BLaER1 (cell line): ENCODE results near the gene DLG2.

Experiments used
- H3K27ac ChIP-seq: shearing (Covaris generic); formaldehyde crosslinking; 2 replicates; pipeline ENCODE4 v1.8.1; 2022
- H3K27me3 ChIP-seq: shearing (Covaris generic); formaldehyde crosslinking; 2 replicates; pipeline ENCODE4 v1.8.1; 2022
- H3K36me3 ChIP-seq: shearing (Covaris generic); formaldehyde crosslinking; 2 replicates; pipeline ENCODE4 v1.8.1; 2022
- H3K4me1 ChIP-seq: shearing (Covaris generic); formaldehyde crosslinking; 2 replicates; pipeline ENCODE4 v1.8.1; 2022
- H3K4me2 ChIP-seq: shearing (Covaris generic); formaldehyde crosslinking; 2 replicates; pipeline ENCODE4 v1.8.1; 2022
- H3K4me3 ChIP-seq: shearing (Covaris generic); formaldehyde crosslinking; 2 replicates; pipeline ENCODE4 v1.8.1; 2022
- H3K9ac ChIP-seq: shearing (Covaris generic); formaldehyde crosslinking; 2 replicates; pipeline ENCODE4 v1.8.1; 2022
- H3K9me3 ChIP-seq: shearing (Covaris generic); formaldehyde crosslinking; 2 replicates; pipeline ENCODE4 v1.8.1; 2022
- H4K20me1 ChIP-seq: shearing (Covaris generic); formaldehyde crosslinking; 2 replicates; pipeline ENCODE4 v1.8.1; 2022
- Cebpa-rat ChIP-seq: shearing (Covaris generic); IDR thresholded peaks from 2 replicates; pipeline ENCODE4 v1.8.1; 2022

Gene DLG2

GRCh38 chr11:85569525-85569924 is 57.6 kb downstream of the DLG2 start:
- Histone ChIP-seq H3K9ac (no peak overlapping the region), H3K4me2 (no peak overlapping the region), H3K27ac (no peak overlapping the region), H3K27me3 (no peaks in the 10 kb centered on the region), H3K4me3 (no peak overlapping the region), H4K20me1 (no peaks in the 10 kb centered on the region), H3K4me1 (no peaks in the 10 kb centered on the region), H3K9me3 (no peaks in the 10 kb centered on the region), H3K36me3 (no peaks in the 10 kb centered on the region)
- no peak for TF ChIP-seq Cebpa-rat

GRCh38 chr11:85558411-85558810 is 68.7 kb downstream of the DLG2 start:
- Histone ChIP-seq H4K20me1 (no peaks in the 10 kb centered on the region), H3K27ac (no peak overlapping the region), H3K27me3 (no peaks in the 10 kb centered on the region), H3K9ac (no peak overlapping the region), H3K4me2 (no peak overlapping the region), H3K4me3 (no peak overlapping the region), H3K36me3 (no peaks in the 10 kb centered on the region), H3K4me1 (no peaks in the 10 kb centered on the region), H3K9me3 (peaks cover 5% of the 10 kb centered on the region; the same call in 1 of the 2 replicates)
- no peak for TF ChIP-seq Cebpa-rat

- Histone ChIP-seq H3K9me3 (no peaks in the 10 kb centered on the region), H3K4me1 (no peaks in the 10 kb centered on the region), H3K4me3 (no peak overlapping the region), H3K9ac (no peak overlapping the region), H3K27ac (no peak overlapping the region), H4K20me1 (no peaks in the 10 kb centered on the region), H3K36me3 (no peaks in the 10 kb centered on the region), H3K27me3 (no peaks in the 10 kb centered on the region), H3K4me2 (no peak overlapping the region)
- TF ChIP-seq Cebpa-rat: no peak
Observed at GRCh38 chr11:85551881-85552280, 75.3 kb downstream of the DLG2 start.

- H3K4me3 ChIP-seq: no peak overlapping the region
- peaks cover 7% of the 10 kb centered on the region for H3K9me3 ChIP-seq
- no peaks in the 10 kb centered on the region for H4K20me1 ChIP-seq
- no peak overlapping the region for H3K9ac ChIP-seq
- no peaks in the 10 kb centered on the region for H3K4me1 ChIP-seq
- TF ChIP-seq Cebpa-rat: no peak
- H3K4me2 ChIP-seq: no peak overlapping the region
- no peaks in the 10 kb centered on the region for H3K27me3 ChIP-seq
- H3K27ac ChIP-seq: no peak overlapping the region
- H3K36me3 ChIP-seq: peaks cover under 1% of the 10 kb centered on the region; the same call in 1 of the 2 replicates
Observed at GRCh38 chr11:85541683-85542082, 85.5 kb downstream of the DLG2 start.

- no peak overlapping the region for H3K4me2 ChIP-seq
- peaks cover 16% of the 10 kb centered on the region for H3K9me3 ChIP-seq
- TF ChIP-seq Cebpa-rat: no peak
- H3K4me1 ChIP-seq: no peaks in the 10 kb centered on the region
- H3K27ac ChIP-seq: no peak overlapping the region
- no peak overlapping the region for H3K9ac ChIP-seq
- H3K4me3 ChIP-seq: no peak overlapping the region
- no peaks in the 10 kb centered on the region for H4K20me1 ChIP-seq
- H3K27me3 ChIP-seq: no peaks in the 10 kb centered on the region
- peaks cover 5% of the 10 kb centered on the region; the same call in 1 of the 2 replicates for H3K36me3 ChIP-seq
Observed at GRCh38 chr11:85540635-85541205, 86.4 kb downstream of the DLG2 start.

- Histone ChIP-seq H3K4me1 (no peaks in the 10 kb centered on the region), H4K20me1 (no peaks in the 10 kb centered on the region), H3K27ac (no peak overlapping the region), H3K9me3 (peaks cover 17% of the 10 kb centered on the region), H3K36me3 (peaks cover 5% of the 10 kb centered on the region; the same call in 1 of the 2 replicates), H3K27me3 (no peaks in the 10 kb centered on the region), H3K4me3 (no peak overlapping the region), H3K4me2 (no peak overlapping the region), H3K9ac (no peak overlapping the region)
- TF ChIP-seq Cebpa-rat: no peak
Observed at GRCh38 chr11:85540181-85540580, 87.0 kb downstream of the DLG2 start.

GRCh38 chr11:85539740-85540139 is 87.4 kb downstream of the DLG2 start:
- Histone ChIP-seq H3K4me1 (no peaks in the 10 kb centered on the region), H3K4me2 (no peak overlapping the region), H3K4me3 (no peak overlapping the region), H3K9ac (no peak overlapping the region), H3K27ac (no peak overlapping the region), H3K9me3 (peaks cover 21% of the 10 kb centered on the region), H4K20me1 (no peaks in the 10 kb centered on the region), H3K27me3 (no peaks in the 10 kb centered on the region), H3K36me3 (peaks cover 5% of the 10 kb centered on the region; the same call in 1 of the 2 replicates)
- TF ChIP-seq Cebpa-rat: no peak

GRCh38 chr11:85539029-85539689 is 88.0 kb downstream of the DLG2 start:
- H3K36me3 ChIP-seq: peaks cover 5% of the 10 kb centered on the region; the same call in 1 of the 2 replicates
- no peak for TF ChIP-seq Cebpa-rat
- no peaks in the 10 kb centered on the region for H4K20me1 ChIP-seq
- H3K4me2 ChIP-seq: no peak overlapping the region
- no peak overlapping the region for H3K27ac ChIP-seq
- H3K4me3 ChIP-seq: no peak overlapping the region
- H3K4me1 ChIP-seq: no peaks in the 10 kb centered on the region
- no peak overlapping the region for H3K9ac ChIP-seq
- no peaks in the 10 kb centered on the region for H3K27me3 ChIP-seq
- peaks cover 27% of the 10 kb centered on the region for H3K9me3 ChIP-seq

- Histone ChIP-seq H3K4me3 (no peak overlapping the region), H3K9ac (no peak overlapping the region), H3K9me3 (peaks cover 27% of the 10 kb centered on the region), H4K20me1 (no peaks in the 10 kb centered on the region), H3K4me1 (no peaks in the 10 kb centered on the region), H3K36me3 (peaks cover 5% of the 10 kb centered on the region; the same call in 1 of the 2 replicates), H3K27me3 (no peaks in the 10 kb centered on the region), H3K4me2 (no peak overlapping the region), H3K27ac (no peak overlapping the region)
- TF ChIP-seq Cebpa-rat: no peak
Observed at GRCh38 chr11:85536438-85536837, 90.7 kb downstream of the DLG2 start.

GRCh38 chr11:85534806-85535205 is 92.3 kb downstream of the DLG2 start:
- no peaks in the 10 kb centered on the region for H4K20me1 ChIP-seq
- H3K36me3 ChIP-seq: peaks cover 5% of the 10 kb centered on the region; the same call in 1 of the 2 replicates
- no peak overlapping the region for H3K4me3 ChIP-seq
- no peaks in the 10 kb centered on the region for H3K4me1 ChIP-seq
- no peak overlapping the region for H3K9ac ChIP-seq
- no peaks in the 10 kb centered on the region for H3K27me3 ChIP-seq
- no peak for TF ChIP-seq Cebpa-rat
- no peak overlapping the region for H3K27ac ChIP-seq
- H3K9me3 ChIP-seq: peaks cover 27% of the 10 kb centered on the region
- no peak overlapping the region for H3K4me2 ChIP-seq
